HepG2 (cell line): ENCODE data around the gene STEAP2.

ENCODE experiments used
- HNF4A ChIP-seq: sonication (generic); formaldehyde crosslinking; IDR thresholded peaks from 2 replicates; pipeline ENCODE4 v1.4.0; 2020; ENCODE audit warnings: missing genetic modification reagents
- SMARCC2 ChIP-seq: fragments of 450-650 bp; IDR thresholded peaks from 2 replicates; pipeline ENCODE4 v1.6.1; 2017; ENCODE audit warnings: antibody characterized with exemption, mild to moderate bottlenecking
- TF ChIP-seq, protein P1 (sequence below): sonication (generic); formaldehyde crosslinking; conservative IDR thresholded peaks from 2 replicates; pipeline ENCODE4 v1.8.0; 2022; ENCODE audit warnings: low read depth, missing genetic modification reagents
- TF ChIP-seq, protein P2 (sequence below): sonication (generic); formaldehyde crosslinking; IDR thresholded peaks from 2 replicates; pipeline ENCODE4 v1.5.0; 2020; ENCODE audit warnings: mild to moderate bottlenecking, missing genetic modification reagents, moderate library complexity
- TF ChIP-seq, protein P3 (sequence below): IDR thresholded peaks from 2 replicates; pipeline ENCODE4 v1.6.1; 2012; ENCODE audit warnings: low read depth, low read length, improper control_type of control experiment

DNA sequence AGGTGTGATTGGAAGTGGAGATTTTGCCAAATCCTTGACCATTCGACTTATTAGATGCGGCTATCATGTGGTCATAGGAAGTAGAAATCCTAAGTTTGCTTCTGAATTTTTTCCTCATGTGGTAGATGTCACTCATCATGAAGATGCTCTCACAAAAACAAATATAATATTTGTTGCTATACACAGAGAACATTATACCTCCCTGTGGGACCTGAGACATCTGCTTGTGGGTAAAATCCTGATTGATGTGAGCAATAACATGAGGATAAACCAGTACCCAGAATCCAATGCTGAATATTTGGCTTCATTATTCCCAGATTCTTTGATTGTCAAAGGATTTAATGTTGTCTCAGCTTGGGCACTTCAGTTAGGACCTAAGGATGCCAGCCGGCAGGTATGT lies 13.6 kb downstream of the STEAP2 start:
- TF ChIP-seq, protein P1, sequence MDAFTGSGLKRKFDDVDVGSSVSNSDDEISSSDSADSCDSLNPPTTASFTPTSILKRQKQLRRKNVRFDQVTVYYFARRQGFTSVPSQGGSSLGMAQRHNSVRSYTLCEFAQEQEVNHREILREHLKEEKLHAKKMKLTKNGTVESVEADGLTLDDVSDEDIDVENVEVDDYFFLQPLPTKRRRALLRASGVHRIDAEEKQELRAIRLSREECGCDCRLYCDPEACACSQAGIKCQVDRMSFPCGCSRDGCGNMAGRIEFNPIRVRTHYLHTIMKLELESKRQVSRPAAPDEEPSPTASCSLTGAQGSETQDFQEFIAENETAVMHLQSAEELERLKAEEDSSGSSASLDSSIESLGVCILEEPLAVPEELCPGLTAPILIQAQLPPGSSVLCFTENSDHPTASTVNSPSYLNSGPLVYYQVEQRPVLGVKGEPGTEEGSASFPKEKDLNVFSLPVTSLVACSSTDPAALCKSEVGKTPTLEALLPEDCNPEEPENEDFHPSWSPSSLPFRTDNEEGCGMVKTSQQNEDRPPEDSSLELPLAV (CRISPR knock-in tag), result no peak
- TF ChIP-seq, protein P2, sequence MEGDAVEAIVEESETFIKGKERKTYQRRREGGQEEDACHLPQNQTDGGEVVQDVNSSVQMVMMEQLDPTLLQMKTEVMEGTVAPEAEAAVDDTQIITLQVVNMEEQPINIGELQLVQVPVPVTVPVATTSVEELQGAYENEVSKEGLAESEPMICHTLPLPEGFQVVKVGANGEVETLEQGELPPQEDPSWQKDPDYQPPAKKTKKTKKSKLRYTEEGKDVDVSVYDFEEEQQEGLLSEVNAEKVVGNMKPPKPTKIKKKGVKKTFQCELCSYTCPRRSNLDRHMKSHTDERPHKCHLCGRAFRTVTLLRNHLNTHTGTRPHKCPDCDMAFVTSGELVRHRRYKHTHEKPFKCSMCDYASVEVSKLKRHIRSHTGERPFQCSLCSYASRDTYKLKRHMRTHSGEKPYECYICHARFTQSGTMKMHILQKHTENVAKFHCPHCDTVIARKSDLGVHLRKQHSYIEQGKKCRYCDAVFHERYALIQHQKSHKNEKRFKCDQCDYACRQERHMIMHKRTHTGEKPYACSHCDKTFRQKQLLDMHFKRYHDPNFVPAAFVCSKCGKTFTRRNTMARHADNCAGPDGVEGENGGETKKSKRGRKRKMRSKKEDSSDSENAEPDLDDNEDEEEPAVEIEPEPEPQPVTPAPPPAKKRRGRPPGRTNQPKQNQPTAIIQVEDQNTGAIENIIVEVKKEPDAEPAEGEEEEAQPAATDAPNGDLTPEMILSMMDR, result no peak
- TF ChIP-seq SMARCC2, result no peak
- TF ChIP-seq HNF4A, result no peak
- TF ChIP-seq, protein P3, sequence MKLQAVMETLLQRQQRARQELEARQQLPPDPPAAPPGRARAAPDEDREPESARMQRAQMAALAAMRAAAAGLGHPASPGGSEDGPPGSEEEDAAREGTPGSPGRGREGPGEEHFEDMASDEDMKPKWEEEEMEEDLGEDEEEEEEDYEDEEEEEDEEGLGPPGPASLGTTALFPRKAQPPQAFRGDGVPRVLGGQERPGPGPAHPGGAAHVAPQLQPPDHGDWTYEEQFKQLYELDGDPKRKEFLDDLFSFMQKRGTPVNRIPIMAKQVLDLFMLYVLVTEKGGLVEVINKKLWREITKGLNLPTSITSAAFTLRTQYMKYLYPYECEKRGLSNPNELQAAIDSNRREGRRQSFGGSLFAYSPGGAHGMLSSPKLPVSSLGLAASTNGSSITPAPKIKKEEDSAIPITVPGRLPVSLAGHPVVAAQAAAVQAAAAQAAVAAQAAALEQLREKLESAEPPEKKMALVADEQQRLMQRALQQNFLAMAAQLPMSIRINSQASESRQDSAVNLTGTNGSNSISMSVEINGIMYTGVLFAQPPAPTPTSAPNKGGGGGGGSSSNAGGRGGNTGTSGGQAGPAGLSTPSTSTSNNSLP, result no peak
